LoVo (cell line): ENCODE measurements around the gene LCE1D.
A peak's percentile ranks its signal among the peaks of the same experiment; 100 is the strongest.

Source experiments
- DNase-seq: peaks from one replicate; pipeline ENCODE4 v3.0.0-alpha.2; 2016; ENCODE audit warnings: low spot score

LCE1D gene, protein sequence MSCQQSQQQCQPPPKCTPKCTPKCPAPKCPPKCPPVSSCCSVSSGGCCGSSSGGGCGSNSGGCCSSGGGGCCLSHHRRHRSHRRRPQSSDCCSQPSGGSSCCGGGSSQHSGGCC

DNA sequence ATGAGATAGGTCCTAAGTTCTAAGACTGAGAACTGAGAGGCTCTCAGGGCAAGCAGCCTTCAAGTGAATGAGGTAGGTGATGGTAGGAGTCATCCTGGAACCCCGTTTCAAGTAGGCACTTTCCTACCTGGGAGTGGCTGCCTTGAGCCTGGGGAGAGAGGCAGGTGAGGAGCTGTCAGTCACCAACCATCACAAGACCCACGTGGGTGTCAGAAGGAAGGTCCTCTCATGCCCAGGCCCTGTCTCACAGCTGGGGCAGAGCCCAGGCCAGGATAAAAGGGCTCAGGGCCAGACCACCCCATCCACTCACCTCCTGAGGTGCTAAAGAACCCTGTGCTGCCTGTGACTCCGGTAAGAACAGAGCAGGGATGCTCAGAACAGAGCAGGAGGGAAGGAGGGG lies at the start of gene LCE1D:
Gene LCE1D, plus strand, starts transcription at position 301 of the 400 bp plus-strand sequence. CDS start 1,074 bp downstream, outside the sequence.
- DNase-seq = no peak

DNA sequence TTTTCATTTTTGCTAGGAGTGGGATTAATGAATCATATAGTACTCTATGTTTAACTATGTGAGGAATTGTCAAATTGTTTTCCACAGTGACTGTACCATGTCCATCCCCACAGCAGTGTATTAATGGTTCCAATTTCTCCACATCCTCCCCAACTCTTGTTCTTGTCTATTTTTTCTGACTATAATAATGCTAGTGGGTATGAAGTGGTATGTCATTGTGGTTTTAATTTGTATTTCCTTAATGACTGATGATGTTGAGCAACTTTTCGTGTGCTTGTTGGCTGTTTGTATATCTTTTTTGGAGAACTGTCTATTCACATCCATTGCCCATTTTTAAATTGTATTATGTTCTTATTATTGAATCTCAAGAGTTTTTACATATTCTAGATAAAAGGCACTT lies 48.7 kb upstream of the LCE1D start:
- no peak for DNase-seq

DNA sequence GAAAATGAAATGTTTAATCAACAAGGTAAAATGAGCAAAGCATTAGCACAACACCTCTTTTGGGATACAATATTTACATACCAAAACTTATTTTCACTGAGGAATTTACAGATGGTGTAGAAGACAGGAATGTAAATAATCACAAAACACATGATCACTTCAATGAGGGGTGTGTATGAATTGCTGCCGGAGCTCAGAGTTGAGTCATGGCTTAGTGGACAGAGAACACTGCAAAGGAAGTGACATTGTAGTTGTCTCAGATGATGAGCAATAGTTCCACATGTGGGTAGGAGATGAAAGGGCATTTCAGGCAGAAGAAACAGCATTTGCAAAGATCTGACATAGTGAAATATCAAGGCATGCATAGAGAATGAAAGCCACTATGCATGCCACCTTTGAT lies 44.3 kb upstream of the LCE1D start:
- DNase-seq = no peak

DNA sequence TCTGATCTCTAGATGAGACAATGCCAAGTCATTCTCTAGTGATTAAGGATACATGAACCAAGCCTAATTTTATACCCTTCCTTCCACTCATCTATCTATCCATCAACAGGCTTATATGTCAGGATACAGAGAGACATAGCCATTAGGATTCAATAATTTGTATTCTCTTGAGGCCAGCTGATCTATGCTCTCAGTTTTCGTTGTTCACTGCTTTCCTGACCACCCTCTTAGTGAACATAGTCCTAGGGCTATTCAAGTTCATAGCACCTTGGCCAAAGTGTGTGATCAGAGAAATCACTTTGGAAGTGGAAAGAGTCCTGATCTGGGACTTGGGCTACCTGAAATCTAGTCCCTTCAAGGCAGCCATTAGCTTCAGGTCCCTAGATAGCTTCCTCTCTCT lies 42.9 kb upstream of the LCE1D start:
- no peak for DNase-seq

- DNase-seq = no peak
Observed at GRCh38 chr1:152756872-152757271, 39.6 kb upstream of the LCE1D start.

GRCh38 chr1:152757747-152758146 lies 38.8 kb upstream of the LCE1D start, which contains the start of gene KPRP:
TSS of gene KPRP (plus strand) at chr1:152758025. CDS start at chr1:152759589, 1,564 bp downstream.
- no peak for DNase-seq

DNA sequence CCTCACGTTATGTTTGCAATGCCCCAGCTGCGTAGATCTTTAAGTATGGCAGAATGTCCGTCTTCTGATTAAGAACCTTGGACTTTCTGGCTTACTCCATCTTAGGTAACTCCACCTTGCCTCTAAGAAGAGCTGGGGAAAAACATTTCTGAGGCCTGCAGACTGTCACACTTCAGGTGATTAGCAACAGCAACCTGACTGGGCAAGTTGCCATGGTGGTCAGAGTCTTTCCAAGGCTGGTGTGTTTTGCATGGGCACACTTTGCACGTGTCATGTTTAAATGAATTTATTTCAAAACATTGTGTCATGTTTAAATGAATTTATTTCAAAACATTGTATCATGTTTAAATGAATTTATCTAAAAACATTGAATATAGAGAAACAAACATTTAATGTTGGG lies 37.9 kb upstream of the LCE1D start:
- no peak for DNase-seq

- DNase-seq = no peak
Observed at GRCh38 chr1:152759453-152760173, 36.9 kb upstream of the LCE1D start.

DNA sequence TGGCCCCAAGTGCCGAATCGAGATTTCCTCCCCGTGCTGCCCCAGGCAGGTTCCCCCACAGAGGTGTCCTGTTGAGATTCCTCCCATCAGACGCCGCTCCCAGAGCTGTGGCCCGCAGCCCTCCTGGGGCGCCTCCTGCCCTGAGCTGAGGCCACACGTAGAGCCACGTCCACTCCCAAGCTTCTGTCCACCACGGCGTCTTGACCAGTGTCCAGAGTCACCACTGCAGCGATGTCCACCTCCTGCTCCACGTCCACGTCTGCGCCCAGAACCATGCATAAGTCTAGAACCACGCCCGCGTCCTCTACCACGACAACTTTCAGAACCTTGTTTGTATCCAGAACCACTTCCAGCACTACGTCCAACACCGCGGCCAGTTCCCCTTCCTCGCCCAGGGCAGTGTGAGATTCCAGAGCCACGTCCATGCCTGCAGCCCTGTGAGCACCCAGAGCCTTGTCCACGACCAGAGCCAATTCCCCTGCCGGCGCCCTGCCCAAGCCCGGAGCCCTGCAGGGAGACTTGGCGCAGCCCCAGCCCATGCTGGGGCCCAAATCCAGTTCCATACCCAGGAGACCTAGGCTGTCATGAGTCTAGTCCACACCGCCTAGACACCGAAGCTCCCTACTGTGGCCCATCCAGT lies 35.9 kb upstream of the LCE1D start:
- DNase-seq = no peak

GRCh38 chr1:152761609-152762213 lies 34.8 kb upstream of the LCE1D start:
- DNase-seq = no peak

- no peak for DNase-seq
Observed at GRCh38 chr1:152768847-152769533, 27.5 kb upstream of the LCE1D start.

GRCh38 chr1:152770411-152770810 lies 26.1 kb upstream of the LCE1D start:
- DNase-seq = no peak

- DNase-seq = no peak
Observed at GRCh38 chr1:152774875-152775274, 21.6 kb upstream of the LCE1D start, which contains the start of gene LCE1F. TSS of gene LCE1F (plus strand) at chr1:152775140. CDS start at chr1:152776372, 1,232 bp downstream.

DNA sequence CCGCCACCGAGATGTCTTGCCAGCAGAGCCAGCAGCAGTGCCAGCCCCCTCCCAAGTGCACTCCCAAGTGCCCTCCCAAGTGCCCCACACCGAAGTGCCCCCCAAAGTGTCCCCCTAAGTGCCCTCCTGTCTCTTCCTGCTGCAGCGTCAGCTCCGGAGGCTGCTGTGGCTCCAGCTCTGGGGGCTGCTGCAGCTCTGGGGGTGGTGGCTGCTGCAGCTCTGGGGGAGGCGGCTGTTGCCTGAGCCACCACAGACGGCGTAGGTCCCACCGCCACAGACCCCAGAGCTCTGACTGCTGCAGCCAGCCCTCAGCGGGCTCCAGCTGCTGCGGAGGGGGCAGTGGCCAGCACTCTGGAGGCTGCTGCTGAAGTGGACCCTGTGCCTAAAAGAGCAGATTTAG lies 20.2 kb upstream of the LCE1D start:
- no peak for DNase-seq

- DNase-seq = no peak
Observed at GRCh38 chr1:152777510-152778137, 18.9 kb upstream of the LCE1D start.

- no peak for DNase-seq
Observed at GRCh38 chr1:152783095-152783494, 13.4 kb upstream of the LCE1D start.

GRCh38 chr1:152786077-152786476 lies 10.4 kb upstream of the LCE1D start, which contains the start of gene LCE1E:
TSS of gene LCE1E (plus strand) at chr1:152786257. CDS start at chr1:152787300, 1,043 bp downstream.
- peak; percentile 6 for DNase-seq

DNA sequence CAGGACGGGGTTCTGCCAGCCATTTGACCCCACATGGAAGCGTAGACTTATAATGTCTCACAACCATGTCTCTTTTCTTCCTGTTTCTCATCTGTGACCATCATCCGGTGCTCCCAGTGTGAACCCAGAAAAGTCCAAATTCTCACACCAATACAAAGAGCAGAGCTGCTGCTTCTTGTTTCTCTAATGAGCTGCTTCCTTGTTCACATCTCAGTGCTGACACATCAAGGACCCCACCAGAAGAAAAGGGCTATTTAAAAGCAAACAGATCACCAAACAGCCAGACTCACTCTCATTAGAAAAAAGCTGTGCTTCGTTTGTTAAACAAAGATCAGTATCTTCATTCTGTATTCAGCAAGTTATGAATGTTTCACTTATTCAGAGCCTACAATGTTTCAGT lies 835 bp upstream of the LCE1D start:
- DNase-seq = no peak

DNA sequence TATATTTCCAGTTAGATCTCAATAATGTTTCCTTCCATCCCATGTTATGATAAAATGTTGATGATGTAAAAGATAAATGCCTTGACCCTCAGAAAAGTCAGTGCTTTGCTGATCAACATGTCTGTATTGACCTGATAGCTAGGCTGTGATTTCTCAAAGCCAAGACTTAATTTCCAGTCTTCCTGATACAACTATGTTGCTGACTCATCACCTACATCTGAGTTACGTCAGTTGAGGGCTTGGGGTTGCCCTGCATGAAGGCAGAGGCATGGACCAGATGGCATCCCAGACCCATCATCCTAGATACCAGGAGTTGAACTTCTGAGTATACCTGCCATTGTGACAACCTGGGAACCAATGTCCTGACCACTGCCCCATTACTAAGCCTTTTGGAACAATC lies 4.8 kb downstream of the LCE1D start:
- no peak for DNase-seq

DNA sequence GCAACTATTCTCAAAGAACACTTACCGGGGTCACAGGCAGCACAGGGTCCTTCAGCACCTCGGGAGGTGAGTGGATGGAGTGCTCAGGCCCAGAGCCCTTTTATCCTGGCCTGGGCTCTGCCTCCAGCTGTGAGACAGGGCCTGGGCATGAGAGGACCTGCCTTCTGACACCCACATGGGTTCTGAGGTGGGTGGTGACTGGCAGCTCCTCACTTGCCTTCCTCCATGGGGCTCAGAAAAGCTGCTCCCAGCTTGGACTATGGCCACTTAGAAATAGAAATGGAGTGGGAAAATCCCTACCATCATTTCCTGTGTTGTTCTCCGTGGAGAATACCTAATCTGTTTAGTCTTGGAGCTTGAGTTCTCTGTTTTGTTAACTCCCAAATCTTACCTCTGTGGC lies 10.1 kb downstream of the LCE1D start, which contains the start of gene LCE1C:
Gene LCE1C, minus strand, starts transcription at position 76 of the 400 bp plus-strand sequence. CDS start 1,173 bp downstream, outside the sequence.
- no peak for DNase-seq

- no peak for DNase-seq
Observed at GRCh38 chr1:152811050-152811449, 14.5 kb downstream of the LCE1D start.

- no peak for DNase-seq
Observed at GRCh38 chr1:152811671-152812070, 15.2 kb downstream of the LCE1D start, which contains the start of gene LCE1B. TSS of gene LCE1B (plus strand) at chr1:152811971. CDS start at chr1:152812447, 476 bp downstream.
